IMR-90 (cell line): Measurements from ENCODE around the gene HEXD. TPM values are rescaled to one million over a fixed set of nuclear protein-coding genes. Genes with fewer than 3 reads are reported as not detected.

Experiments used
- ATAC-seq: fragments of 200-7000 bp; cut with Tn5 transposase; 2 replicates; pipeline ENCODE4 v1.9.1; 2020; ENCODE audit warnings: low read depth, mild to moderate bottlenecking, moderate library complexity
- BruUV-seq: library from RNA; stranded (reverse); fragments of 400-500 nt; replicated peaks from 2 replicates; lab custom pipeline; 2021; lab: Mats Ljungman, UMichigan
- CTCF ChIA-PET: fragments of 300-600 bp; formaldehyde crosslinking; extraction: SDS; loops from one replicate; lab custom pipeline; 2021; ENCODE audit warnings: antibody characterized with exemption; lab: Yijun Ruan, JAX
- POLR2A ChIA-PET: fragments of 300-600 bp; sonication (Branson Sonifier 250); formaldehyde crosslinking; loops from one replicate; lab custom pipeline; 2022; ENCODE audit warnings: antibody characterized with exemption; ENCODE audit not compliant: unreplicated experiment; lab: Charles Lee
- DNase-seq: peaks from one replicate; pipeline ENCODE4 v3.0.0; 2013
- H2AFZ ChIP-seq: replicated peaks from 2 replicates; pipeline ENCODE3; 2013; ENCODE audit warnings: low read length, mild to moderate bottlenecking; ENCODE audit not compliant: poor library complexity
- H2AK5ac ChIP-seq: 2 replicates; pipeline ENCODE4 v1.6.1; 2013; ENCODE audit warnings: low read depth, low read length, inconsistent platforms
- H2AK9ac ChIP-seq: replicated peaks from 2 replicates; pipeline ENCODE3; 2013; ENCODE audit warnings: mild to moderate bottlenecking, low read depth, low read length, moderate library complexity; ENCODE audit not compliant: poor library complexity
- H2BK120ac ChIP-seq: 2 replicates; pipeline ENCODE4 v1.6.1; 2013; ENCODE audit warnings: low read depth, low read length, inconsistent platforms
- H2BK15ac ChIP-seq: 3 replicates; pipeline ENCODE4 v1.6.1; 2013; ENCODE audit warnings: low read depth, low read length, inconsistent platforms
- H2BK20ac ChIP-seq: 2 replicates; pipeline ENCODE4 v1.6.1; 2013; ENCODE audit warnings: low read depth, mild to moderate bottlenecking, inconsistent platforms, low read length, moderate library complexity
- H2BK5ac ChIP-seq: 2 replicates; pipeline ENCODE4 v1.6.1; 2013; ENCODE audit warnings: mild to moderate bottlenecking, low read depth, low read length, inconsistent platforms; ENCODE audit not compliant: poor library complexity, severe bottlenecking
- H3K14ac ChIP-seq: replicated peaks from 2 replicates; pipeline ENCODE4 v1.6.1; 2013; ENCODE audit warnings: low read depth, low read length, inconsistent platforms
- H3K18ac ChIP-seq: 2 replicates; pipeline ENCODE4 v1.6.1; 2013; ENCODE audit warnings: low read depth, low read length, control low read depth
- H3K23ac ChIP-seq: 2 replicates; pipeline ENCODE4 v1.6.1; 2013; ENCODE audit warnings: low read depth, low read length, inconsistent platforms
- H3K27ac ChIP-seq: 2 replicates; pipeline ENCODE4 v1.5.1; 2013; ENCODE audit warnings: mild to moderate bottlenecking, control low read depth, low read length; ENCODE audit not compliant: insufficient read depth
- H3K27me3 ChIP-seq: 2 replicates; pipeline ENCODE4 v1.6.1; 2013; ENCODE audit warnings: low read length; ENCODE audit not compliant: control insufficient read depth, insufficient read depth
- H3K36me3 ChIP-seq: 2 replicates; pipeline ENCODE4 v1.6.1; 2013; ENCODE audit warnings: low read length, mixed read lengths; ENCODE audit not compliant: control insufficient read depth, insufficient read depth
- H3K4ac ChIP-seq: 2 replicates; pipeline ENCODE4 v1.6.1; 2013; ENCODE audit warnings: low read depth, low read length, inconsistent platforms
- H3K4me1 ChIP-seq: 2 replicates; pipeline ENCODE4 v1.6.1; 2013; ENCODE audit warnings: low read length, mixed read lengths; ENCODE audit not compliant: control insufficient read depth, insufficient read depth
- H3K4me2 ChIP-seq: 2 replicates; pipeline ENCODE4 v1.6.1; 2013; ENCODE audit warnings: low read depth, mild to moderate bottlenecking, control low read depth, low read length, moderate library complexity
- H3K4me3 ChIP-seq: 2 replicates; pipeline ENCODE4 v1.5.1; 2013; ENCODE audit warnings: low read depth, mild to moderate bottlenecking, control low read depth, low read length, moderate library complexity; ENCODE audit not compliant: insufficient read depth
- H3K56ac ChIP-seq: 2 replicates; pipeline ENCODE4 v1.6.1; 2013; ENCODE audit warnings: low read length, inconsistent platforms; ENCODE audit not compliant: insufficient read depth; ENCODE audit errors: extremely low read depth
- H3K79me1 ChIP-seq, 2 experiments: 2 replicates each; pipeline ENCODE4 v1.6.1; 2013; ENCODE audit warnings: low read length in 2 of 2, inconsistent platforms in 1 of 2, low read depth in 1 of 2
- H3K9ac ChIP-seq: 2 replicates; pipeline ENCODE4 v1.6.1; 2013; ENCODE audit warnings: low read depth, low read length, control low read depth
- H3K9me1 ChIP-seq: 2 replicates; pipeline ENCODE4 v1.6.1; 2013; ENCODE audit warnings: low read length, inconsistent platforms; ENCODE audit not compliant: insufficient read depth
- H3K9me3 ChIP-seq: 2 replicates; pipeline ENCODE4 v1.6.1; 2013; ENCODE audit warnings: low read length; ENCODE audit not compliant: control insufficient read depth, insufficient read depth
- H4K20me1 ChIP-seq: 2 replicates; pipeline ENCODE4 v1.6.1; 2013; ENCODE audit warnings: low read length, inconsistent platforms; ENCODE audit not compliant: insufficient read depth
- H4K5ac ChIP-seq: 2 replicates; pipeline ENCODE4 v1.6.1; 2013; ENCODE audit warnings: mild to moderate bottlenecking, low read depth, low read length, control low read depth
- H4K8ac ChIP-seq, 2 experiments: 2 replicates each; pipeline ENCODE4 v1.6.1; 2013; ENCODE audit warnings: low read depth in 2 of 2, low read length in 2 of 2, control low read depth in 1 of 2, inconsistent platforms in 1 of 2
- H4K91ac ChIP-seq: 2 replicates; pipeline ENCODE4 v1.6.1; 2013; ENCODE audit warnings: low read depth, low read length, inconsistent platforms; ENCODE audit not compliant: insufficient read depth
- BHLHE40 ChIP-seq: fragments of 150-350 bp; IDR thresholded peaks from 2 replicates; pipeline ENCODE4 v1.6.1; 2016; ENCODE audit warnings: mild to moderate bottlenecking, low read depth, low read length
- CEBPB ChIP-seq: IDR thresholded peaks from 2 replicates; pipeline ENCODE4 v1.6.1; 2012; ENCODE audit warnings: low read depth, low read length, improper control_type of control experiment
- CHD1 ChIP-seq: IDR thresholded peaks from 2 replicates; pipeline ENCODE4 v1.6.1; 2012; ENCODE audit warnings: low read depth, low read length, improper control_type of control experiment
- CTCF ChIP-seq: conservative IDR thresholded peaks from 2 replicates; pipeline ENCODE4 v1.5.1; 2012; ENCODE audit warnings: mild to moderate bottlenecking, low read depth, low read length, improper control_type of control experiment
- ELK1 ChIP-seq: fragments of 150-350 bp; IDR thresholded peaks from 2 replicates; pipeline ENCODE4 v1.6.1; 2016; ENCODE audit warnings: low read depth, mild to moderate bottlenecking, low read length, moderate library complexity, borderline replicate concordance
- FOS ChIP-seq: fragments of 150-350 bp; IDR thresholded peaks from 2 replicates; pipeline ENCODE4 v1.6.1; 2016; ENCODE audit warnings: low read depth, low read length
- MAFK ChIP-seq: IDR thresholded peaks from 2 replicates; pipeline ENCODE4 v1.6.1; 2012; ENCODE audit warnings: low read depth, low read length, improper control_type of control experiment
- MAZ ChIP-seq: IDR thresholded peaks from 2 replicates; pipeline ENCODE4 v1.6.1; 2012; ENCODE audit warnings: low read depth, mild to moderate bottlenecking, low read length, improper control_type of control experiment, moderate library complexity, borderline replicate concordance
- MXI1 ChIP-seq: IDR thresholded peaks from 2 replicates; pipeline ENCODE4 v1.6.1; 2012; ENCODE audit warnings: low read depth, mild to moderate bottlenecking, low read length, moderate library complexity, borderline replicate concordance
- NFE2L2 ChIP-seq: fragments of 150-350 bp; IDR thresholded peaks from 2 replicates; pipeline ENCODE4 v1.6.1; 2016; ENCODE audit warnings: low read depth, mild to moderate bottlenecking, low read length
- POLR2A ChIP-seq: IDR thresholded peaks from 2 replicates; pipeline ENCODE4 v1.6.1; 2012; ENCODE audit warnings: mild to moderate bottlenecking, low read depth, low read length
- RAD21 ChIP-seq: IDR thresholded peaks from 2 replicates; pipeline ENCODE4 v1.6.1; 2012; ENCODE audit warnings: low read length, improper control_type of control experiment
- RCOR1 ChIP-seq: IDR thresholded peaks from 2 replicates; pipeline ENCODE4 v1.6.1; 2012; ENCODE audit warnings: mild to moderate bottlenecking, low read length, improper control_type of control experiment; ENCODE audit not compliant: insufficient replicate concordance
- RFX5 ChIP-seq: IDR thresholded peaks from 2 replicates; pipeline ENCODE4 v1.8.0; 2012; ENCODE audit warnings: low read depth, mild to moderate bottlenecking, low read length, moderate library complexity
- SMC3 ChIP-seq: fragments of 150-350 bp; IDR thresholded peaks from 2 replicates; pipeline ENCODE4 v1.6.1; 2016; ENCODE audit warnings: low read depth, mild to moderate bottlenecking, antibody characterized with exemption, low read length, moderate library complexity
- USF2 ChIP-seq: fragments of 150-350 bp; IDR thresholded peaks from 2 replicates; pipeline ENCODE4 v1.6.1; 2017; ENCODE audit warnings: mild to moderate bottlenecking, antibody characterized with exemption, low read length, low read depth
- WGBS, 2 experiments: methylation state at CpG; one replicate each; pipeline versions ENCODE4 v1.1.5 to v1.1.7; 2013; ENCODE audit warnings: missing lambda C conversion rate in 2 of 2; ENCODE audit not compliant: insufficient read length in 1 of 2; ENCODE audit errors: extremely low coverage in 2 of 2; 5-methylcytosine and 5-hydroxymethylcytosine counted together
- dilution Hi-C: fragments of 300-500 bp; cut with HindIII; formaldehyde crosslinking; loops from one replicate; pipeline ENCODE4 v1.14.3; 2018; ENCODE audit warnings: low sequenced_read_pairs; ENCODE audit not compliant: unreplicated experiment
- in situ Hi-C: fragments of 300-500 bp; cut with MboI; formaldehyde crosslinking; loops from 3 replicates; pipeline ENCODE4 v1.14.3; 2019; ENCODE audit warnings: low sequenced_read_pairs, inconsistent platforms, mixed read lengths
- intact Hi-C: fragments of 100-400 bp; cut with micrococcal nuclease; formaldehyde crosslinking; loops from 2 replicates; pipeline ENCODE4 v1.10.0; 2022
- polyA plus RNA-seq, 3 experiments: library from polyadenylated mRNA; depleted of rRNA; stranded (reverse); fragments of >200 nt; gene quantifications; 2 replicates each; pipeline ENCODE4 v1.2.3, GENCODE V29; 2012; ENCODE audit warnings: low replicate concordance in 1 of 3
- total RNA-seq: library from RNA; depleted of rRNA; stranded (reverse); fragments of >200 nt; gene quantifications from 2 replicates; pipeline ENCODE4 v1.2.3, GENCODE V29; 2012

The HEXD gene
- total and polyA plus RNA-seq, 2 of the 4 experiments (the other 2 are of a cell fraction), result 3.8 to 9.5 TPM

GRCh38 chr17:82394278-82394677 is 23.9 kb upstream of the HEXD start:
- H3K27ac ChIP-seq, result no peak overlapping the region
- no peak overlapping the region for H3K4ac ChIP-seq
- no peak overlapping the region for H2BK20ac ChIP-seq
- H3K18ac ChIP-seq, result no peak overlapping the region
- peaks cover 10% of the 10 kb centered on the region; the same call in 1 of the 2 replicates for H3K36me3 ChIP-seq
- no peak for DNase-seq
- no TSS peak for BruUV-seq
- no peak overlapping the region for H4K8ac ChIP-seq
- no peak overlapping the region for H3K9ac ChIP-seq
- no peak overlapping the region for H3K14ac ChIP-seq
- H2AK9ac ChIP-seq, result no peak overlapping the region
- H3K56ac ChIP-seq, result no peak overlapping the region
- in situ Hi-C loops, result no loop called here
- no peak overlapping the region for H2AK5ac ChIP-seq
- no peak overlapping the region for H3K4me3 ChIP-seq
- no peak for ATAC-seq
- intact Hi-C loops, result no loop called here
- dilution Hi-C loops, result no loop called here
- no peaks in the 10 kb centered on the region for H3K79me1 ChIP-seq
- H3K4me1 ChIP-seq, result peaks cover 12% of the 10 kb centered on the region
- no peak overlapping the region for H4K5ac ChIP-seq
- no peaks in the 10 kb centered on the region for H3K9me1 ChIP-seq
- CTCF ChIA-PET, result no interaction called here
- H3K27me3 ChIP-seq, result no peaks in the 10 kb centered on the region
- 100% methylated on average over 3 of the region's 12 CpGs; no CpG with 5 or more reads in 1 of the 2 experiments for WGBS, 2 experiments
- POLR2A ChIA-PET, result no interaction called here
- no peak overlapping the region for H2AFZ ChIP-seq
- no peak overlapping the region for H4K91ac ChIP-seq
- no peak overlapping the region for H2BK15ac ChIP-seq
- H3K23ac ChIP-seq, result no peak overlapping the region
- no peak overlapping the region for H3K4me2 ChIP-seq
- peaks cover 7% of the 10 kb centered on the region for H4K20me1 ChIP-seq
- no peak overlapping the region for H2BK120ac ChIP-seq
- no peak for TF ChIP-seq CEBPB
- TF ChIP-seq ELK1, result no peak
- TF ChIP-seq RCOR1, result no peak
- no peak for TF ChIP-seq NFE2L2
- no peak for TF ChIP-seq MAFK
- no peak for TF ChIP-seq SMC3
- no peak for TF ChIP-seq MXI1
- TF ChIP-seq RAD21, result no peak
- TF ChIP-seq FOS, result no peak
- no peak for TF ChIP-seq BHLHE40
- no peak for TF ChIP-seq USF2
- no peak for TF ChIP-seq CHD1
- no peak for TF ChIP-seq CTCF
- no peak for TF ChIP-seq POLR2A
- no peak for TF ChIP-seq RFX5
- no peak for TF ChIP-seq MAZ
- no peaks in the 10 kb centered on the region for H3K9me3 ChIP-seq
- H2BK5ac ChIP-seq, result no peak overlapping the region
